Raji (cell line): Measurements from ENCODE around the gene BOD1L2.

Experiments used
- POLR2A ChIP-seq: IDR thresholded peaks from 2 replicates; pipeline ENCODE4 v1.6.1; 2011; ENCODE audit warnings: low read depth, low read length, control low read depth; ENCODE audit not compliant: insufficient read depth

The BOD1L2 gene

DNA sequence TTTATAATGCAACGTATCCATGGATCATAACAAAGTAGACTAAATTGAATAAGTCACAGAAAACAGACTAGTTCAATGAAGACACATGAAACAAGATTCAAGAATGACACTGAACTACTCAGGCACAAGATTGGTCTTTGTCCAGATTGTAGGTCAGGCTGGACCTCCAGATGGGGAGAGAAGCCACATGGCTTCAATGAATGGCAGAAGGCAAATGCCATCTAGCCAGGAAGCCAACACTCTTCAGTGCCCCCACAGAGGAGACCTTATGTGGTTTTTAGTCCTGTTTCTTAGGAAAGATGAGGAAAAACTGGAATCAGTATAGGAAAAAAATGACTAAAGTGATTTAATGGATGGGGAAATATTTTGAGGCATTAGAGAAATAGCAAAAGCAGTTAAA lies 43.1 kb downstream of the BOD1L2 start:
- TF ChIP-seq POLR2A = no peak

- no peak for TF ChIP-seq POLR2A
These were observed 47.2 kb downstream of the BOD1L2 start for GRCh38 chr18:57194070-57194469.

- TF ChIP-seq POLR2A = no peak
These were observed 47.7 kb downstream of the BOD1L2 start for GRCh38 chr18:57194622-57195021.

- no peak for TF ChIP-seq POLR2A
These were observed 48.5 kb downstream of the BOD1L2 start for GRCh38 chr18:57195341-57195740.

GRCh38 chr18:57197261-57197660 lies 50.4 kb downstream of the BOD1L2 start:
- no peak for TF ChIP-seq POLR2A

- no peak for TF ChIP-seq POLR2A
These were observed 51.2 kb downstream of the BOD1L2 start for GRCh38 chr18:57198073-57198472.
